ENCODE measurements around the gene IL32.
A peak's percentile ranks its signal among the peaks of the same experiment; 100 is the strongest.

The IL32 gene

DNA sequence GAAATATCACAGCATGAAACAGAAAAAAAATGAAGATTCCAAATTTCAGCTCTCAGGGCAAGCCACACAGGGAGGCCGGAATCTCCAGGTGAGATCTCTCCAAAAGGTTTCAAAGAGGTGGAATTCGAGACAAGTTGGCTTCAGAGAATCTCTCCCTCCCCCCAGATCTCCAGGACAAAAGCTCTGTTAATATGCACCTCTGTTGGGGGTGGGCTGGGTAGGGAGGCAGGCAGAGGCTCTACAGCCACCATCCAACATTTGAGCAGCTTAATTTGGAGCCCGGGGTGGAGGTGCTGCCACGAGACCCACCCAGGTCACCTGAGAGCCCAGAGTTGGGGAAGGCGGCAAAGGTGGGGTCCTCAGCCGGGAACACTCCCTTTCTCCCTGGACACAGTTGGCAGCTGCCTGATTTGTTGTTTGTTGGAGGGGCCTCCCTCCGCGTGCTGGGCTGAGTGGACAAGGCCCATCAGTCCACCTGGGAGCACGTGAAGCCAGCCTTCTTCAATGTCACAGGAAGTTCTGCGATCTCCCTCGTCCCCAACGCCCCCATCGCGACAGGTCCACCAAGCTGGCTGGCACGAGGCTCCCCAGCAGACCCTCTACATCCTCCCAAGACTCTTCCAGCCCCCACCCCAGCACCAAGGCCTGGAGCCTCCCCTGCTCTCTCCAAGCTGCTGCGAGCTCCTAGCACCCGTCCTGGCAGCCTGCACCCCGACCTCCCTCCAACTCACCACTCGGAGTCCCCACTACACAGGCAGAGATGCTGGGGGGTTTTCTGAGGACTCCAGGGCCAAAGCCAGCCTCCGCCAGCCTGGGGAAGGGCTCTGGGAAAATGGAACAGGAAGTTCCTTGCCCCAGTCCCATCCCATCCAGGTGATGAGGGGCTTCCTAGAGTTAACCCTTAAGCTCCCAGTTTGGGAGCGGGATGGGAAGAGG lies 33.3 kb downstream of the IL32 start, which contains the start of gene ZSCAN10:
Gene ZSCAN10 (minus strand): TSS at position 836 of the 936 bp plus-strand sequence. CDS start 6,357 bp downstream, outside the sequence.
- peak within 1 kb of the TSS; percentile 94 for H3K9ac ChIP-seq (ENCODE audit: low read depth, low read length)
- no peaks in the 10 kb centered on the region for H3K27me3 ChIP-seq (ENCODE audit: insufficient read depth, low read length)
- H3K9me3 ChIP-seq (ENCODE audit: insufficient read depth, low read depth, low read length) = no peaks in the 10 kb centered on the region
- H3K27ac ChIP-seq (ENCODE audit: low read depth, low read length) = peak within 1 kb of the TSS; percentile 94
- peaks cover 12% of the 10 kb centered on the region for H3K36me3 ChIP-seq (ENCODE audit: insufficient read depth, low read length)
- peak within 1 kb of the TSS; percentile 76 for H3K4me3 ChIP-seq (ENCODE audit: low read length)
- 0% methylated on average over 21 of the region's 21 CpGs for WGBS
- peaks cover 20% of the 10 kb centered on the region for H3K4me1 ChIP-seq (ENCODE audit: insufficient read depth, low read length)

DNA sequence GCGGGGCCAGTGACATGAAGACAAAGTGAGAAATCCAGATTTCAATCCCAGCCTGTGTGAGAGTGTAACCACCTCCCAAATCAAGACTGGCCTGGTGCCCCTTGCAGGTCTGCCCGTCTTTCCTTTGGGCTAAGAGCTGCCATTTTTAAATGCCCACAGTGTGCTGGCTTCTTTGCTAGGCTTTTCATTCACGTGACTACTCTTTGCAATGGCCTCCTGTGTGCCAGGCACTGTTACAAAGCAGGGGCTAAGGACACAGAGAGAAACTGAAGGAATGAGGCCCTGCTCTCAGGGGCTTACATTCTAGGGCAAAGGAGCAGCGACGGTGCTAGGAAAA lies 33.9 kb downstream of the IL32 start:
- peak overlapping the region; percentile 94 for H3K27ac ChIP-seq (ENCODE audit: low read depth, low read length)

DNA sequence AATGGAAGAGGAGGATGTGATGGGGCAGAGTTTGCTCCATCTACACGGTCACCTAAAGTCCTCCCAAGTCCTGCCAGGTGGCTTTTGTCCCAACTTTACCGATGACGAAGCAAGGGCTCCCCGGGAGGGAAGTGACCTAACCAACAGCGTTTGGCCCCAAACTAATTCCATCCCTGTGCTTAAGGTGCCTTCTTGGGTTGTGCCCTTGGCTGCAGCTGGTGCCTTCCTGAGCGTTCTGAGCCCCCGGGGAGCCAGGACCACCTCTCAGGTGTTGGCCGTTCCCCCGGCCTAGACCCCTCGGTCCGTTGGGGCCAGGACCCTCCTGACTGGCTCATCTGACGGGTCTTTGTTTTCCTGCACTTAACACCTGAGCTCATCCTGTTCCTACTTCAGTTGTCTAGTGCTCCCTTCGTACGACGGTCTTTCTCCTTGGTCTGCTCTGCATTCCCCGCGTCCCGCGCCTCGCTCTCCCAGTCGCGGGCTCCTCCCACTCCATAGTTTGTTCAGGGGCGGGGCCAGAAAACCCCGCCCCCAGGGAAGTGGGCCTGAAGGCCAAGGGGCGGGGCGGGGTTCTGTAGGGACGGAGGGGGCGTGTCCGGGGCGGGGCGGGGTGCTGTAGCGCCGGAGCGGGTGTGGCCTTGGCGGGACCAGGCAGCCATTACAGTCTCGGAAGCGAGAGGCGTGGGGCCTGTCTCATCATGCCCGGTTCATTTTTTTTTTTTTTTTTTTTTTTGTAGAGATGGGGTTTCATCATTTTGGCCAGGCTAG lies 34.5 kb downstream of the IL32 start:
- Histone ChIP-seq H3K4me1 (ENCODE audit: insufficient read depth, low read length) (peaks cover 20% of the 10 kb centered on the region), H3K27me3 (ENCODE audit: insufficient read depth, low read length) (no peaks in the 10 kb centered on the region), H3K36me3 (ENCODE audit: insufficient read depth, low read length) (peaks cover 6% of the 10 kb centered on the region), H3K4me3 (ENCODE audit: low read length) (peak overlapping the region; percentile 76), H3K27ac (ENCODE audit: low read depth, low read length) (peak overlapping the region; percentile 94), H3K9me3 (ENCODE audit: insufficient read depth, low read depth, low read length) (no peaks in the 10 kb centered on the region), H3K9ac (ENCODE audit: low read depth, low read length) (peak overlapping the region; percentile 94)
- WGBS = under 1% methylated on average over 39 of the region's 39 CpGs

More for the DNA sequence above, 33.9 kb downstream of the IL32 start:
- under 1% methylated on average over 5 of the region's 5 CpGs for WGBS
- Histone ChIP-seq H3K27me3 (ENCODE audit: insufficient read depth, low read length) (no peaks in the 10 kb centered on the region), H3K9ac (ENCODE audit: low read depth, low read length) (peak overlapping the region; percentile 94), H3K4me1 (ENCODE audit: insufficient read depth, low read length) (peaks cover 20% of the 10 kb centered on the region), H3K9me3 (ENCODE audit: insufficient read depth, low read depth, low read length) (no peaks in the 10 kb centered on the region), H3K36me3 (ENCODE audit: insufficient read depth, low read length) (peaks cover 10% of the 10 kb centered on the region), H3K4me3 (ENCODE audit: low read length) (peak overlapping the region; percentile 76)

DNA sequence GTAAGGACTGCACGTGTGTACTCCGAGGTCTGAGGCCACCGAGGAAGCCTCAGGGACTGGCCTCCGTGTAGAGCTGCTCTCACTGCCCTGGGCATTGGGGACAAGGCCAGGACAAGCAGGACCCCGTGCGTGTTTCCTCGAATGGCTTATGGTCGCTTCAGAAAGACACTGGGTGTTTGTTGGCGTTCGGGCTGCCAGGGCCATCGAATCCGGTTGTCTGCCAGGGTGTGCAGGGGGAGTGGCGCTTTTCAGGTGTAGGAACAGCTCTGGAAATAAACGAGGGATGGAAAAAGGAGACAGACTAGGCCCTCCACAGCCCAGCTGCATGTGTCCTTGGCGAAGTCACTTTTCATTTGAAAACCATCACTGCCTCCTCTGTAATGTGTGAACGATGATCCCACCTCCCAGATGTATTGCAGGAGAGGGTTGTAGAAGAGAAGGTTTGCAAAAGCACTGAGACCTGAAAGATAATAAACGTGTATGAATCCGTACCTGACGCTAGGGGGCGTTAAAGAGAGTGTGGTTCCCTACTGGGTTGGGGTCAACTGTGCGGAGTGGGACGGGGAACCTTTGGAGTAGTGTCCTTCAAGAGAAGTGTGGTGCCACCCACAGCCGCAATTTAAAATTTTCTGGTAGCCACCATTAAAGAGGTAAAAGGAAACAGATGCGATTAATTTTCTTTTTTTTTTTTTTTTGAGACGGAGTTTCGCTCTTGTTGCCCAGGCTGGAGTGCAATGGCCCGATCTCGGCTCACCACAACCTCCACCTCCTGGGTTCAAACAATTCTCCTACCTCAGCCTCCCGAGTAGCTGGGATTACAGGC lies 35.8 kb downstream of the IL32 start:
- 61% methylated on average over 24 of the region's 29 CpGs for WGBS
- no peak overlapping the region for H3K4me3 ChIP-seq (ENCODE audit: low read length)
- no peaks in the 10 kb centered on the region for H3K9me3 ChIP-seq (ENCODE audit: insufficient read depth, low read depth, low read length)
- H3K27me3 ChIP-seq (ENCODE audit: insufficient read depth, low read length) = no peaks in the 10 kb centered on the region
- H3K9ac ChIP-seq (ENCODE audit: low read depth, low read length) = no peak overlapping the region
- H3K36me3 ChIP-seq (ENCODE audit: insufficient read depth, low read length) = peaks cover 3% of the 10 kb centered on the region
- peaks cover 23% of the 10 kb centered on the region for H3K4me1 ChIP-seq (ENCODE audit: insufficient read depth, low read length)
- peak overlapping the region; percentile 33; the same call in 1 of the 2 replicates for H3K27ac ChIP-seq (ENCODE audit: low read depth, low read length)

DNA sequence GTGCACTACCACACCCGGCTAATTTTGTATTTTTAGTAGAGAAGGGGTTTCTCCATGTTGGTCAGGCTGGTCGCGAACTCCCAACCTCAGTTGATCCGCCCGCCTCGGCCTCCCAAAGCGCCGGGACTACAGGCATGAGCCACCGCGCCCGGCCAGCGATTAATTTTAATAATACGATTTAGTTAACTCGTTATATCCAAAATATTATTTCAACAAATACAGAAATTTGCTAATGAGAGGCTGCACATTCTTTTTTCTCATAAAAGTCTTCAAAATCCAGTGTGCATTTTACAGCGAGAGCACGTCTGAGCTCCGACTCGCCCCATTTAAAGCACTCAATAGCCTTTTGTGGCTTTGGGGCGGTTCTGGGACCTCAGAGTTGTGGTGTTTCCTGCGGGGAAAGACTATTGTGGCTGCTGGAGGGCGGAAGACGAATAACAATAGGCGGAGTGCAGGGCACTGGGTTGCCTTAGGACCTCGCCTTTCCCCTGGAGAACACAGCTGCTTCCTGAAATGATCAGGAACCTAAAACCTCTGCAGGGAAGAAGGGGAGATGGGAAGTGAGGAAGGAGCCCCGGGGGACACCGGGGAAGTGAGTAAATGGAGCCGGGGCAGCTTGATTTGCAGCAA lies 36.5 kb downstream of the IL32 start:
- peak overlapping the region; percentile 91 for H3K27ac ChIP-seq (ENCODE audit: low read depth, low read length)

DNA sequence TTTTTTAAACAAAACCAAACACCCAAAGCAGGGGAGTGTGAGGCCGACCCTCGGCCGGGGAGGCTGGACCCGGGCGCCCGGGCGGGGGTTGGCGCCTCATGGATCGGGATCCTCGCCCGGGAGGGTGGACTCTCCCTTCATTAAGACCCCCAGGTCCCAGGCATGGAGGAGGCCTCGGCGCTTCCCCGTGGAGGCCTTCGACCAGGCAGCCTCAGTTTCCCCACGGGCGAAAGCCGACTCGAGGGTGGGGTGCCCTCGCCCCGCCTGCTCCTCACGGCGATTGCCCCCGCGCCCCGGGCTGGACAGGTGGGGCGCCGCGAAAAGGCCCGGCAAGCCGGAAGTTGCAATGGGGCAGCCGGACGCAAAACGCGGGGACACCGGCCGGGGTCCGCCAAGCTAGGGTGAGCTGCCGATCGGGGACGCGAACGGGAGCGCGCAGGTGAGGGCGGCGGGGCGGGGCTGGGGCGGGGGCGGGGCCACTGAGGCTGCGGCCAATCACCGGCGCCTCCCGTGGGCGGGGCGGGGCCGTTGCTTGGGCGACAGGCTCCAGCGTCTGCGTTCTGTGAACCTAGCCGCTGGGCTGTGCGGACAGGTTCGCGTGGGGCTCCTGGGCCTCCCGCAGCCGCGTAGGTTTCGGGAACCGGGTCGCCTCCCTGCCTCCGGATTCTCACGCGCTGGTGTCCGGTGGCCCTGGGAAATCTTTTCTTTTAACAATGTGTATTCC lies 40.9 kb downstream of the IL32 start:
- under 1% methylated on average over 74 of the region's 74 CpGs for WGBS
- H3K27me3 ChIP-seq (ENCODE audit: insufficient read depth, low read length) = no peaks in the 10 kb centered on the region
- peaks cover 6% of the 10 kb centered on the region for H3K4me1 ChIP-seq (ENCODE audit: insufficient read depth, low read length)
- no peaks in the 10 kb centered on the region for H3K36me3 ChIP-seq (ENCODE audit: insufficient read depth, low read length)
- peak overlapping the region; percentile 93 for H3K9ac ChIP-seq (ENCODE audit: low read depth, low read length)
- no peaks in the 10 kb centered on the region for H3K9me3 ChIP-seq (ENCODE audit: insufficient read depth, low read depth, low read length)
- peak overlapping the region; percentile 86 for H3K4me3 ChIP-seq (ENCODE audit: low read length)
- H3K27ac ChIP-seq (ENCODE audit: low read depth, low read length) = peak overlapping the region; percentile 89

More for the DNA sequence above, 36.5 kb downstream of the IL32 start:
- Histone ChIP-seq H3K27me3 (ENCODE audit: insufficient read depth, low read length) (no peaks in the 10 kb centered on the region), H3K9me3 (ENCODE audit: insufficient read depth, low read depth, low read length) (no peaks in the 10 kb centered on the region), H3K4me1 (ENCODE audit: insufficient read depth, low read length) (peaks cover 21% of the 10 kb centered on the region), H3K9ac (ENCODE audit: low read depth, low read length) (no peak overlapping the region; the same call in 1 of the 2 replicates), H3K36me3 (ENCODE audit: insufficient read depth, low read length) (no peaks in the 10 kb centered on the region), H3K4me3 (ENCODE audit: low read length) (peak overlapping the region; percentile 21; the same call in 1 of the 2 replicates)
- 29% methylated on average over 27 of the region's 27 CpGs for WGBS

DNA sequence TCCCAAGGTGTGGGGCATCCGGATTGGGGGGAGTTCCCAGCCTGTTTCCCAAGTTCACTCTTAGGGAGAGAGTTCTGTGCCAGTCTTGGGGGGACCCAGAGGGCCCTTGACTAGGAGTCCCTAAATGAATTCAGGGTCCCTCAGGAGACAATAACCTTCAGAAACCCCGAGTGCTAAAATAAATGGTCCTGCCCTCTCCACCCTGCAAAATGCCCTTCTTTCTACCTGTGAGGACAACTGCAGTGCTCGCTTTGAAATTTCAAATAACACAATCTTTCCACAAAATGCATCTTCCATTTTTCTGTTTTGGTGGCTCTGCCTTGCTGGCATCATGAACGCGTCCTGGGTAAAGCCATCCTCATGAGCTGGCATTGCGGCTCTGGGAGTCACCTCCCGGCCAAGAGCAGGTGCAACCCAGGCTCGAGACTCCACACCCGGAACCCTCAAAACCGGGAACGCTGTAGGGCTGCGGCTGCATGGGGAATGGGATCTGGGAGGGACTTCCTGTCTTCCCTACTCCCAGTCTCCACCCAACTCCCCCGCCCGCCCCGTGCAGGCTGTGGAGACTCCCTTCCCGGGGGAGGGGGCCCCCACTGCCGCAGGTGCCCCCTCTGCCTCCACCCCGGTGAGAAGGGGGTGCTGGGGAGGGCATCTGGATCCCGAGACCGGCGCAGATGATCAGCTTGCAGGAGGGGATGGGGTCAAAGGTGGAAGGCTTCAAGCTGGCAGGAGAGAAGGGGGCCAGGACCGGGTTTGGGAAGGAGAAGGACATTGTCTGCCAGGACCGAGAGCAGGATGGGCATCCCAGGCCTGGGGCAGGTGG lies 46.8 kb downstream of the IL32 start, which contains the start of gene ZNF205:
Gene ZNF205 (plus strand): TSS at position 529 of the 823 bp plus-strand sequence. CDS start 845 bp downstream, outside the sequence.
- Histone ChIP-seq H3K27me3 (ENCODE audit: insufficient read depth, low read length) (no peaks in the 10 kb centered on the region), H3K36me3 (ENCODE audit: insufficient read depth, low read length) (peaks cover 24% of the 10 kb centered on the region), H3K4me1 (ENCODE audit: insufficient read depth, low read length) (peaks cover 15% of the 10 kb centered on the region), H3K27ac (ENCODE audit: low read depth, low read length) (no peak within 1 kb of the TSS), H3K9ac (ENCODE audit: low read depth, low read length) (peak within 1 kb of the TSS; percentile 78), H3K9me3 (ENCODE audit: insufficient read depth, low read depth, low read length) (no peaks in the 10 kb centered on the region), H3K4me3 (ENCODE audit: low read length) (peak within 1 kb of the TSS; percentile 88)
- WGBS = 12% methylated on average over 17 of the region's 23 CpGs

DNA sequence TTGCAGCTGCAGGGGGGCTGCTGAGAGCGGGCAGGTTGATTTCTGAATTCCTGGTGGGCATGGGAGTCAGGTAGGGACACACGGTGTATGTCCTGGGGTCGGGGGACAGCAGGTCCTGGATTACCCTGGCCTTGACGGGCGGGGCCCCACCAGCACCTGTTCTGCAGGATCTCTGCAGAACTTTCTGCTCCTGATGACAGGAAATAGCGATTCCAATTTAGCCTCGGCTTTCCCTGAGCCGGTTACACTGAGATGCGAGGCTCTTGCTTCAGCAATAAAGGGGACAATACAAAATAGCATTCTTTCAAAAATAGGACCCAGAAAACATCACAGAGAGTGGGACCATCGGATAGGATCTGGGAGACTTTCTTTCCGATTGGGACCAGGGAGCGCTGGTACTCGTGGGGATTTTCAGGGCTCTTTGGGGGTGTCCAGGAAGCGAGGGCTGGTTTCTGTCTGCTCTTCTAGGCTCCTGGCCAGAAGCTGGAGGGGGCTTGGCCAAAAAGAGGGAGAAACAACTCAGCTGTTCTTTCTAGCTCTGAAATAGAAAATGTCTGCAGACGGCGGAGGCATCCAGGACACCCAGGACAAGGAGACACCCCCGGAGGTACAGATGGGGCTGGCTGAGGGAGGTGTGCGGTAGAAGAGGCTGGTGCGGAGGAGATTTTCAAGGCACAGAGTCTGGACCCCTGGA lies 47.6 kb downstream of the IL32 start:
- H3K9ac ChIP-seq (ENCODE audit: low read depth, low read length) = peak overlapping the region; percentile 78

More for the DNA sequence above, 47.6 kb downstream of the IL32 start:
- H3K27ac ChIP-seq (ENCODE audit: low read depth, low read length) = no peak overlapping the region
- no peaks in the 10 kb centered on the region for H3K27me3 ChIP-seq (ENCODE audit: insufficient read depth, low read length)
- H3K4me3 ChIP-seq (ENCODE audit: low read length) = peak overlapping the region; percentile 88
- no peaks in the 10 kb centered on the region for H3K9me3 ChIP-seq (ENCODE audit: insufficient read depth, low read depth, low read length)
- 41% methylated on average over 19 of the region's 19 CpGs for WGBS
- H3K36me3 ChIP-seq (ENCODE audit: insufficient read depth, low read length) = peaks cover 29% of the 10 kb centered on the region
- H3K4me1 ChIP-seq (ENCODE audit: insufficient read depth, low read length) = peaks cover 15% of the 10 kb centered on the region

All from HUES64 (cell line).